HL-60/S4 treated with phorbol 12-myristate 13-acetate at 8.2 ng/mL for 4 days and 3 days (cell line): ENCODE measurements around the gene RSPH9.

Source experiments
- in situ Hi-C: fragments of 300-500 bp; cut with MboI; formaldehyde crosslinking; loops from 2 replicates; pipeline ENCODE4 v1.15.0; 2022; ENCODE audit warnings: low sequenced_read_pairs

Gene RSPH9

DNA sequence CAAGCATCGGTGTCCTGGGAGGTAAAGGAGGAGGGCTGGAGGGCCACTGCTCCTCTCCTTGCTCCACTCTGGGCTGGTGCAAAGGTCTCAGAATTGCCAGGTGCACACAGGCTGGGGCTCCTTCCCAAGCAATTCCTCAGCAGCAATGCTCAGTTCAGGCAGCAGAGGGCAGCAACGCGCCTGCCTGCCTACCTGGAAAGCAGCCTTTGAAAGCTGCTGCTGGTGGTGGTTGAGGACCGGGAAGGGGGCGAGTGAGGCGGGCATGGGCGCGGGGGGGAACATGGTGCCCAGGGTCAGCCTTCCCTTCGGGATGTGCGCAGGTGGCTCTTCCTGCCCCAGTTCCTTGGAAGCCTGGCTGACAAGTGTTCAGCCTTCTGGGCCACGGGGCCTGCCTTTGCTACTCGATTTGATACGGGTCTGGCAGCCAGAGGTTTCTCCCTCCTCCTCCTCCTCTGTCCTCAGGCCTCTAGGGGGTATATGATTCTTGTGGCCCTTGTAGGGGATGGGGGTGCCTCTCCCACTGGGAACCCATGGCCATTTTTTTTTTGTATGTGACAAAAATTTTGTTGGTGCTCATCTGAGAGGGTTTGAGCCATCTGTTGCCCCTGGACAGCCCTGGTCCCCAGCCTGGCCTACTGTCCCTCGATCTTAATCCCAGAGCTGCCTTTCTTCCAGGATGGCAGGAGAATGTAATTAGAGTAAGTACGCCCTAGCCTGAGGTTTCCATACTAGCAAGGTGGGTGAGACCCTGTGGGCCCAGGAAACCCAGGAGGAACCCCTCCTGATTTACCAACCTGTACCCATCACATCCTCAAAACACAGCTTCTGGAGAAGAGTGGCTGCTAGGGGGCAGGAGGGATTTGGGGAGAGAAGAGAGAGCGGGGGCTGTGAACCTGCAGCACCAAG is 22.7 kb downstream of the RSPH9 start:
- in situ Hi-C loops = no loop called here

DNA sequence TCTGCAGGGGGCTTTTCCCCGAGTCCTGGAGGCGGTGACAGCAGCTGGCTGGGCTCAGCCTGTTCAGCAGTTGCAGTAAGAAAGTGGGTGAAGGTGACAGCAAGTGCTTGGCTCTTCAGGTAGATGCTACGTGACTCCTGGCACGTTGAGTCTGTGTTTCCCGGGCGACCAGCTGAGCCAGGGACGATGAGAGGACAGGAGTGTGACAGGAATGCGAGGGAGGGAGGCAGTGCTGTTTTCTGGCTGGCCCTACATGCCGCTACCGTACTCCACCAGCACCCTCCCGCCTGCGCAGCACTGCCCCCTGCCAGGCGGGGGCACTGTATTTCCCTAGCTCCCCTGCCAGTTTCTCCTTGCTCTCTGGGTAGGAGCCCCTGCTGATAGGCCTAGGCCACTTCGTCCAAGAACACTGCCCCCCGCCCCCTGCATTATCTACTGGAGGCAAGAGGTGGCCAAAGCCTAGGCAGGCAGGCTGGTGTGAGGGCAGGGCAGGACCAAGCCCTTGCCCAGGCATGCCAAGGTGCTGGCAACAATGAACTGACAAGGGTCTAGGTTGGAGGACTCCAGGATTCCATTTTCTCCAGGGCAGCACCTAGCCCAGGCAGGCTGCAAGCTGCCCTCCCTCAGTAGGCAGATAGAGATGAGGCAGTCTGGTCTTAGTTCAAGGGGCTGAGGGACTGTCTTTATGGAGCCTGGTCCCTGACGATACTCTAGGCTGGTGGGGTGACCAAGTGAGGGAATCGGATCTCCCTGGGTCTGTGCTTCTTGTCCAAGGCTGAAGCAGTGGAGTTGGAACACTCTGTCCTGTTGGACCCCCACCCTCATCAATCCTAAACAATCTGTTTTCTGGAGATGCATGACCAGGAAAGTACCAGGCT is 23.6 kb downstream of the RSPH9 start:
- in situ Hi-C loops = no loop called here

DNA sequence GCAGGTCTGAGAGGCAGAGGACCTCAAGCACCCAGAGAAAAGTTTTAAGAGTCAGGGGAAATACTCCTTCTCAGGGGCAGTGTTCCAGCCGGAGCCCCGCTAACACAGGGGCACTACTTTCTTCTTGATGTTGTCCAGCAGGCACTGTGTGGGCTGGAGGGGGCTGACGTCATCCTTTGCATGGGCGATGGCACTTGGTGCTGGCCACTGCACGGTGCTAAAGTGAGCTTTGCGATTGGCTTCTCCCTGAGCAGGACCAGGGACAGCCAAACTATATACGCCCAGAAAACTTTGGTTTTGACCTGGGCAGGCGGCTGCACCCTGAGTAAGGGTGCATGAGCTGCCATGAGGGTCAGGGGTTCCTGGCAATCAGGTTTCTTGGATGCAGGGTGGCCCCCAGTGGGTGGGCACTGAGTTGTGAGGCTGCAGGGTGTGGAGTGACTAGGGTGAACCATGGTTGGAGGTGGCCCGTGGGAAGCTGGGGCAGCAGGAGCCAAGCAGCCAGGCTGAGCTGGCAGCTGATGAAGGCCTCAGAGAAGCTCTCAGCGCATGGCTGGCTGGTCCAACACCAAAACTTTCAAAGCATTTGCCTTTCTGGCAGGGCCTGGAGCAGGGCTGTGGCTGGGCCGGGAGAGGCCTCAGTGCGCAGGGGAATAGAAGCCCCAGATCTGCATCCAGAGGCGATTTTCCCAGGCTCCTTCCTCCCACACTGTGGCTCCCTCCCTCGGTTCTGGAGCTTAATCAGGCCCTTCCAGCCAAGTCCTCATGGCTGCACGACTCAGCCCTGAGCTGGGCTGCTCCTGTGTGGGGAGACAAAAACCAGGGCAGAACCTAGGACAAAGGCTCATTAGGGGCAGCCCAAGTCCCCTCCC is 24.4 kb downstream of the RSPH9 start:
- in situ Hi-C loops = no loop called here

DNA sequence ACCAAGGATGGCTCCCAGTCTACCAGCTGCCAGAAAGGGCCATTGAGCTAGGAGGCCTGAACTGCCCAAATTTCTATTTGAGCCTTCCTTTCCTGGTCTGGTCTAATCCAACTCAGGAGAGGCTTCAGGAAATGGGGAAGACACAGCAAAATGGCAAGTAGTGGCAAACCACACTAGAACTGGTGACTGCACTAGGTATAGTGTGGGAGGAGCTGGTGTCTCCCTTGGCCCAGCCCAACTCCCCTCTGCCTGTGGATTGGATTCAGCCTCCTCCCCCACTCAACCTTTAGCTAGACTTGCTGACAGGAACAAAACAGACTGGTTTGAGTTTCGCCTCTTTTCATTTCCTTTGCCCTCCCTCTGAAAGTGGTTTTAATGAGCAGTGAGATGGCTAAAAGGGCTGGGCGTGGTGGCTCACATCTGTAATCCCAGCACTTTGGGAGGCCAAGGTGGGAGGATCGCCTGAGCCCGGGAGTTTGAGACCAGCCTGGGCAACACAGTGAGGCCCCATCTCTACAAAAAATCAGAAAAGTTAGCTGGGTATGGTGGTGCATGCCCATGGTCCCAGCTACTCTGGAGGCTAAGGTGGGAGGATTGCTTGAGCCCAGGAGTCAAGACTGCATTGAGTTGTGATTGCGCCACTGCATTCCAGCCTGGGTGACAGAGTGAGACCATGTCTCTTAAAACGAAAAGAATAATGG is 25.2 kb downstream of the RSPH9 start:
- in situ Hi-C loops = no loop called here

DNA sequence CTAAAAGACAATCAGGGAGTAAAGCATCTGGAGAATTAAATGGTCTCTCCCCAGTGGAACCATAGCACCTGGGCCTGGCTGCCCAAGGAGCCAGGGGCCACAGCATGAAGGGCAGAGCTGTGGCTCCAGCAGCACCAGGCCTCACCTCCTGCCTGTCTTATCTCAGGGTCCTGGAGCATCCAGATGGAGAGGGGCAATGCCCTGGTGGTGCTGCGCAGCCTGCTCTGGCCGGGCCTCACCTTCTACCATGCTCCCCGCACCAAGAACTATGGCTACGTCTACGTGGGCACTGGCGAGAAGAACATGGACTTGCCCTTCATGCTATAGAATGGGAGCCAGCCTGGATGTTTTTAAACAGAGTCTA is 25.8 kb downstream of the RSPH9 start:
- in situ Hi-C loops = no loop called here

DNA sequence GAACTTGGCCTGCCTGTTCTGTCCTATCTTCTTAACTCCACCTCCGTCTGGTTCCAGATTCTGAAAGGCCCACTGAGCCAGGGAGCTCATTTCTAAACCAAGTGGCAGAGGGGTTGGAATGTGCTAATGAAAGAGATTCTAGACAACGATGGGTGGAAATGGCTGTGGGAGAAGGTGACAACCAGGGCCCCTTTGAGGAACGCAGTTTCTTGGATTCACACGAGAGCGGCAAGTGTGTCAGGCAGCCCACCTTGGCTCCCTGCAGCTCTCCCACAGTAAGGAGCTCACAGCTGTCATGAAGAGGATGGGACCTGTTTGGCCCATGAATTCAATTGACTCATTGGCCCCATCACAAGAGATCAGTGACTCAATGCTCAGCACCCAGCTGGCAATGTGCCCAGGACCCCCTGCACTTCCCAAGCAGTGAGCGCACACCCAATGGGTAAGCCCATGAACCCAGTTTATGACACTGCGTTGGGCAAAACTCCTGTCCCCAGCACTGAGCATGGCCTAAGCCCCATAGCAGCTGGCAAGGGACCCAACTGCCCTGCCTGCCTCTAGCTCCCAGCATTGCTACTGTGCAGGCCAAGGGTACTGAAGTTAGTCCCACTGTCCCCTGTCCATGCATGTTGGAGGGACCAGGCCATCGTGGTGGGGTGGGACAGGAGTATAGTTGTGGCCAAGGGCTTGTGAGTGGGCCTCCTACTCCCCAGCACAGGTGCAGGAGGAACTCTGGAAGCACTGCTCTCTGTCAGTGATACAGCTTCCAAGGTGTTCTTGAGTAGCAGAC is 26.4 kb downstream of the RSPH9 start:
- in situ Hi-C loops = no loop called here

DNA sequence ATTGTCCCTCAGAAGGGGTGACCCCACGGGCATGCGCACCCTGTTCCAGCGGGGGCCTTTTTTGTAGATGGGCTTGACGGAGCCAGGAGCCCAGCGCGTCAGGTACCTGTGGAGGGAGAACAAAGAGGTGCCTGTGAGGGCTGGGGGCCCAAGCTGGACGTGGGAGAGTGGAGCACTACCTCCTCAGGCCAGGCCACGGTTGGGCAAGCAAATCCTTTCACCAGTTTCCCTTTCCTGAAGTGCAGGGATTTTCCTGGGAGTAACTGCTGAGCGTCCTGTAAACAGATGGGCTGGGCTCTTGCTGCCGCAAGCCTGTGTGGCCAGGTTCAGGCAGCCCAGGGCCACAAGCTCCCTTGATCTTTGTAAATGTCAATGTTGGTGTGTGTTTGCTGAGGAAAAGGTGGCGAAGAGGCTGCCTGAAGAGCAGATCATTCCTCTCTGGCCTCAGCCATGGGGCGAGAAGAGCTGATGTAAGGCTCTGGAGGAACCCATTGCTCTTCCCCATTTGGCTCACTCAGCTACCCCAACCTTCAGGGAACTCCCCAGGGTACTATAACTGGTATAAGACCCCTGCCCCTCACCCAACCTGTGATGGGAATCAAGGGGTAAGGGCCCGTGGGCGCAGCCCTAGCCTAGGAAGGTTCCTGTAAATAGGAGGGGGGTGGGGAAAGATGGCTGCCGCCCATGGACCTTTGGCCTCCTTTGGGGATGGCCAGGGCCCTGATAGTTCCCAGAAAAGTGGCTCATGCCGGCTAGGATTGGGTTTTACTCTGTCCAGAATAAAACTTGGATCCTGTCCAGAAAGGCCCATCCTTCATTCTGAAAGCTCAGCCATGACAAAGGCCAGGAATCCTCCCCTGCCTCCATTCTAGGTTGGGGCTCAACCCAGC is 27.2 kb downstream of the RSPH9 start:
- in situ Hi-C loops = no loop called here

DNA sequence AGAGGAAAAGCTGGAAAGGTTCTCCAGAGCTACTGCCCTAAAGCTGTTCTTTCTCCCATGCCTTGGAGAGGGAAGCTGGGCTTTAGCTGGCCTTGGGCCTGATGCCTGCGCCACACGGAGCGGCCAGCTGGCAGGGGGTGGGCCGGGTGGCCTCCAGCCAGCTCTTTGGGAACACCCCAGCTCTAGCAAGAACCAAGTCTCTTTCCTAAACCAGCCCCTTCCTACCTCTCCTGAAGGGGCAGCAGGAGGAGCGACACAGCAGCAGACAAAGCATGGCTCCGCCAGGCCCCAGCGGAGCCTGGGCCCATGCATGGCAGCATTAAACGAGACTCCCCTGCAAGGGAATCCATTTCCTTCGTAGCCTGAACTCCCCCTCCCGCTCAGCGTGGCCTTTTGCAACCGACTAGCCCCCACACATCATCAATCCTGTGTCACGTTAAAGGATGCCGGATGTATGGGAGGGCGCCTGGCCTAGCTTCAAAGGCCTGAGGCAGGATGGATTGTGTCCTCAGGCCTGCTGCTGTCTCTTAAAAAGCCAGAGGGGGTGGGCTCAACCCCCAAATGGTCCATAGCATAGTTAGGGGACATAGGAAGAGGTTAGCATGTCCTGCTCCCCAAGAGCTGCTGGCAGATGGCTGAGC is 28.7 kb downstream of the RSPH9 start:
- in situ Hi-C loops = no loop called here

DNA sequence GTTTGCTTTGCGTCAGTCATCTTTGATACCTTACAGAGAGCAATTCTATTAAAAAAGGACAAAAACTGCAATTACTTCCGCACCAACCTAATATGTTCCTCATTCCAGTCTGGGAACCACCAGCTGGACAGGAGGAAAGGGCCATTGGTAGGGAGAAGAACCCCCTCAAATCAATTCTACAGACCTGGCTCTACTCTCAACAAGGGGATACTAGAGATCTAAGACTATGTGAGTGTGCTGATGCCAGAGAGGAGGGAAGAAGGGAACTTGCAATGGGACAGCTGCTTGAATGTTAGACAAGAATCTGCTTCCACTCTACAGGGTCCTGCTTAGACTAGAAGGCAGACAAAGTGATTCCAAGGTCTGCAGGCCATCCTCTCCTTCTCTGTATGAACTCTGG is 29.5 kb downstream of the RSPH9 start:
- in situ Hi-C loops = no loop called here

DNA sequence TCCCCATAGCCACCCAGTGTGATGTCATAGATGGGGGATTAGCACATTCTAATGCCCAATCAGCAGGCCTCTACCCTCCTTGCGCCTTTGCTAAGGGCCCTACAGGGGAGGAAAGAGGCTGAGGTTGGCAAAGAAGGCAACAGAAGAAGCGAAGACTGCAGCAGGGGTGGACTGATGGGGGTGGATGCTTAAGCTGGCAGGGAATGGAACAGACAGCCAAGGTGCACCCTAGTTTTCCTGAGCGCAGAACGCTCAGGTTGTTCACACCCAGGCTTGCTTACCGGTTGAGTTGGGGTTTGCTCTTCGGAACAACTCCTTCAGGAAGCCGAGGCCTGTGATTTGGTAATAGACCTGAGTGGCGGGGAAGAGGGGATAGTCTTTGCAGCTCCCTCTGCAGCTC is 30.1 kb downstream of the RSPH9 start:
- in situ Hi-C loops = no loop called here

DNA sequence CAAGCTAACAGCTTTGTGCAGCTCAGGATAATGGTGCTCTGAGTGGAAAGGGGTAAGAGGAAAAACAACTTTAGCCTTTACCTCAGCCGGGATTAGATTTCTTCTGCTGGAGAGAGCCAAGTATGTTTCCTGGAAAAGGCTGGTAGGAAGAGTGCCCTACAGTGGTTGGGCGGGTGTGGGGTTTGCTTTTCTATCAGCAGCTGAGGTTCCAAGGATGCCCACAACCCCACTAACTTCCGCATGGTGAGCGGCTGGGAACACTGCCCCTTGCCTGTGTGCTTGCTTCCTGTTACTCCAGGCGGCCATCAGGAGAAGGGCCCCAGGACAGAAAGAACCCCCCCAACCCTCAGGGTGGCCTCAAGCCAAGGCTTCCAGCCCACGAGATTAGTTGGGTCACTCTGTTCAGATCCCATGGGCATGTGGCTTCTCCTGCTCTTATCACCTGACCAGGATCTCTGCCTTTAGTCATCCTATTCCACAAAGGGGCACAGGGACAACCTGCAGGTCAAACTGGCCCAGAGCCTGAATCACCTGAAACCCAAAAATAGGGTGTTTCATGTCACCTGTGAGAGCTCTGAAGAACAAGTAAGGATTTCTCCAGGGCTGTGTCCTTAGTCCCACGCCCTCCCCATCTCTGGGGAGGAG is 32.2 kb downstream of the RSPH9 start:
- in situ Hi-C loops = no loop called here

DNA sequence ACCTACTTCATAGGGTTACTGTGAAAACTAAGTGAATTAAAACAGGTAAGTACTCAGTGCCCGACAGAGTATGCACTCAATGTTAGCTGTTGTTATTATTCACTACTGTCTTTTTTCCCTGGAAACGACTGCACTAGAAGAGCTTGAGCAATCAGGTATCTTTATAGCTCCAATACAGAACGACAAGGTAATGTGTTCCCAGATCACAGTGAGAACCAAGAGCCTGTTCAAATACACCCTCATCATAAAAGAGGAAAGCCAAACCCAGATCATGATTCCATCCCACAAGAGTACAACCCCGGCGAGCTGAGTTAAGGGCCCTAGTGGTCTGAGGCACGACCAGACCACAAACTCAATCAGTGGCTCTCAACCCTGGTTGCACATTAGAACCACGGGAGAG is 32.9 kb downstream of the RSPH9 start:
- in situ Hi-C loops = no loop called here

DNA sequence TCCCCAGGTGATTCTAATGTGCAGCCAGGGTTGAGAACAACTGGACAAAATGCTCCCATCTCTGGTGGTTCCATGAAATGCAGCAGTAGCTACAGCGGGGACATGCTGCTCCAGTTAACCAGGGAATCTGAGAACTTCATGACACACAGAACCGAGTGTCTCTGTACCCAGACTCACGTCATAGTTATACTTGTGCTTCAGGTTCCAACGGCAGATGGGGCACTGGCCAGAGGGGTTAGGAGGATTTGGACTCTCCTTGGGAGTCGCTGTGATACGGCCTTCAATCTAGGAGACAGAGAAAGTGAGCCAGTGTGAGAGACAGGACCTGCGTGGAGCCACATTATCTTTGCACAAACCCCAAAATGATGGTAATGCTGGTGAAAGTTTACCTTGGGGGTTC is 33.5 kb downstream of the RSPH9 start:
- in situ Hi-C loops = no loop called here

DNA sequence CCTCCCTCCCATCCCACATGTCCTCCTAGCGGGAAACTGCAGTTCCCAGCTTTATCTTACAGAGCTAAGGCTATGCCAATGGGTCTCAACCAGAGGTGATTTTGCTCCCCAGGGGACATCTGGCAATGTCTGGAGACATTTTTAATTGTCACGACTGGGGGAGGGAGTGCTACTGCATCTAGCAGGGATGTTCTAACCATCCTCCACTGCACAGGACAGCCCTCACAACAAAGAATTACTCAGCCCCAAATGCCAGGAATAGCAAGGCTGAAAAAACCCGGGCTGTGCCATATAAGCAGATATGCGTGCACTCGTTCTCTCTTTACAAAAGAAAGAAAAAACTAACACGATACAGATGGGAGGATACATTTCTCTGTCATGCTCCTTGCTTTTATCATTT is 34.2 kb downstream of the RSPH9 start:
- in situ Hi-C loops = no loop called here

DNA sequence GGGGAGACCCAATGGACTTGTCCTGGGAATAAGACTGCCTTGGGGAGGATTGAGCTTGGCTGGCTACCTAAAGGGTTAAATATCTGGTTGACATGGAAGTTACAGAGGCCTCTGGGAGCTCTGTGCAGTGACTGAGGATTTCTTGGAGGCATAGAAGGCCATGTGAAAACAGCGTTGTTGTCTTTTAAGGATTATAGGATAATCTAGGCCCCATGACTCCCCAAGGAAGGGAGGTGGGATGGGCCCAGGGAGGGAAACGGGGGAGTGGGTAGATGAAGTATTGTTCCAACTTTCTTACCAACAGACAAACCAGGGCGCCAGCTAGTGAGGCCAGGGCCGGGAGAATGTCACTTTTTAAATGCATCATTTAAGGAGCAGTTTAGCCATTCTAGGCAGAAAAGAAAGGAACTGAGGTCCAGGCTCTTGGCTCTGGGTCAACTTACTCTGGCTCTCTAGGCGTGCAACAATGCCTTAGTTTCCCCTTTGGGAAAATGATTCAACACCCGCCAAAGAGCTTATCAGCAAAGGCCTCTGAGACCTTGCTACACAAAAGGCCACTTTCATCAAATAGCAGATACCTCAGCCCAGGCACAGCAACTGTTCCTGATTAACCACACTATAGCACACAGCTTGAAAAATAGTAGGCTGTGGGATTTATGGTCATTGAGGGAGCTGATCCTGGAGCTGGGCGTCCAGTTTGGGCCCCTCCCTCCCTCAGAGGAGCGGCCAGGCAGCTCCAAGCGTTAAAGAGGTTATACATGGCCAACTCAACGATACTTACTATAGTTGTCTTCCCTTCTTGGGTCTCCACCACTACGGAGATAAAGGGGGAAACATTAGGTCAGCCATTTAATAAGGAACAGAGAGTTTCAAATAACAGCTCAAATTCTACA is 35.7 kb downstream of the RSPH9 start:
- in situ Hi-C loops = no loop called here

DNA sequence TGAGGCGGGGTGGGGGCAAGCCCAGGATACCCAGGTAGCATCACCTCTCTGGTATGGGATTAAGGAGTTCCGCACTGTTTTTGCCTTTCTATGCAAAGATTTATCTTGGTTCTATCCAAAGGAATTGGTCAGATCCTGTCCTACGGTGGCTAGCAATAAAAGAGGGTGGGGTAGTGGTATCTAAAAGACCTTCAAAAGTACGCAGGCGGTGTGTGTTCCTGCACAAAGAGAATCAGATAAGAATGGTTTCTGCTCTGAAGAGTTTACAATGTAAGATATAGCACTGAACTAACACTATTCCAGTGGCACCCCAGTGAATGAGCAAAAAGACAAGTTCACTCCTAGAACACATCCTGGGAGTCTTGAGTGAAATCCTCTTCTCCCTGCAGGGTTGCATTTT is 36.5 kb downstream of the RSPH9 start:
- in situ Hi-C loops = no loop called here
